Anterior cingulate cortex (tissue), 58 donors: ENCODE results near the gene TPRX1.

Source experiments
- DNase-seq, 58 donors: peaks; one replicate each; lab custom pipeline; 2025; lab: John Stamatoyannopoulos, UW

Gene TPRX1

DNA sequence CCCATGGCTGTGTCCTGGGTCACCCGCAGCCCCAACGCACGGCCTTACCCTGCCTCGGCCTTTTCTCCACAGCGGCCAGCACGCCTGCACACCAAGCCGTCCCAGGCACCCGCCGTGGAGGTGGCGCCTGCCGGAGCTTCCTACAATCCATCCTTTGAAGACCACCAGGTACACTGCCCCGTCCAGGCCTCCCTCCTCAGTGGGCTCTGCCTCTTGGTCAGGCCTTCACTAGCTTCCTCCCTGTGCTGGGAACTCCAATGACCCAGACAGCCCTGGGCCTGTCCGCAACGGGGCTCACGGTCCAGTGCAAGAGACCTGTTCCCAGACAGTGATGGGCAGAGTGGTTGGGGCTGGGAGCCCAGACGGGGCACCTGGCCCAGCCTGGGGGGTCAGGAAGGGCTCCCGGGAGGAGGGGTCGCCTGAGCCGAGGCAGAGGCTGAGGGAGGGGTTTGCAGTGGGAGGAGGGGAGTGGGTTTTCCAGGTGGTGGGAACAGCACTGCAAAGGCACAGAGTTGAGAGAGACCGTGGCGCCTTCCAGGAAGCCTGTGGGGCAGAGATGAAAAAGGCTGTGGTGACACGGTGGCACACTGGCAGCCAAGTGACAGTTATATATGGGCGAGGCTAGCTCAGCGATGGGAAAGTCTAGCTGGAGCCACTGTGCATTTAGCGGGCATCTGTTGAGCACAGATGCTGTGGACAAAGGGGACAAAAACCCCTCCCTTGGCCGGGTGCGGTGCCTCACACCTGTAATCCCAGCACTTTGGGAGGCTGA is 51.7 kb downstream of the TPRX1 start:
- DNase-seq, result no peak
